CD4-positive, alpha-beta T cell treated with Interleukin-6 at 100 ng/mL for 8 hours (primary cell): ENCODE measurements around the gene USP46.

Experiments
- DNase-seq: peaks from one replicate; pipeline ENCODE4 v3.0.0-alpha.2; 2020; ENCODE audit warnings: mixed read lengths, low spot score

Gene USP46

GRCh38 chr4:52618795-52619590 lies 40.1 kb downstream of the USP46 start:
- DNase-seq, result no peak

GRCh38 chr4:52617336-52618020 lies 41.6 kb downstream of the USP46 start:
- no peak for DNase-seq

- DNase-seq, result no peak
Measured at GRCh38 chr4:52614241-52614640, 44.9 kb downstream of the USP46 start.

GRCh38 chr4:52612341-52612740 lies 46.8 kb downstream of the USP46 start:
- DNase-seq, result no peak

GRCh38 chr4:52611030-52611555 lies 48.0 kb downstream of the USP46 start:
- no peak for DNase-seq

- no peak for DNase-seq
Measured at GRCh38 chr4:52606726-52607125, 52.4 kb downstream of the USP46 start.

GRCh38 chr4:52606040-52606439 lies 53.1 kb downstream of the USP46 start:
- DNase-seq, result no peak

GRCh38 chr4:52604215-52604614 lies 54.9 kb downstream of the USP46 start:
- no peak for DNase-seq

GRCh38 chr4:52600275-52600674 lies 58.8 kb downstream of the USP46 start:
- no peak for DNase-seq

GRCh38 chr4:52595001-52595400 lies 64.1 kb downstream of the USP46 start:
- DNase-seq, result no peak

- DNase-seq, result no peak
Measured at GRCh38 chr4:52592287-52592686, 66.8 kb downstream of the USP46 start.

GRCh38 chr4:52588771-52589591 lies 70.1 kb downstream of the USP46 start:
- peak; percentile 21 for DNase-seq

GRCh38 chr4:52588097-52588496 lies 71.0 kb downstream of the USP46 start:
- DNase-seq, result peak; percentile 3

GRCh38 chr4:52586069-52586468 lies 73.0 kb downstream of the USP46 start:
- no peak for DNase-seq

- DNase-seq, result no peak
Measured at GRCh38 chr4:52585379-52585778, 73.7 kb downstream of the USP46 start.

- no peak for DNase-seq
Measured at GRCh38 chr4:52579602-52580272, 79.4 kb downstream of the USP46 start.

GRCh38 chr4:52578951-52579350 lies 80.2 kb downstream of the USP46 start:
- no peak for DNase-seq

- no peak for DNase-seq
Measured at GRCh38 chr4:52577624-52577962, 81.5 kb downstream of the USP46 start.

GRCh38 chr4:52576961-52577623 lies 82.0 kb downstream of the USP46 start:
- DNase-seq, result no peak

GRCh38 chr4:52576326-52576725 lies 82.8 kb downstream of the USP46 start:
- DNase-seq, result no peak

- no peak for DNase-seq
Measured at GRCh38 chr4:52575406-52575805, 83.7 kb downstream of the USP46 start.
